NB4 (cell line): ENCODE data around the gene RNASEL.

ENCODE experiments used
- DNase-seq: peaks from one replicate; pipeline ENCODE4 v3.0.0; 2010; ENCODE audit warnings: low read depth
- H3K4me3 ChIP-seq: one replicate; pipeline ENCODE4 v1.5.1; 2011; ENCODE audit warnings: mild to moderate bottlenecking, low read depth, low read length, moderate library complexity
- MAX ChIP-seq: IDR thresholded peaks from 2 replicates; pipeline ENCODE4 v1.6.1; 2011; ENCODE audit warnings: low read depth, low read length
- MYC ChIP-seq: IDR thresholded peaks from 2 replicates; pipeline ENCODE4 v1.6.1; 2011; ENCODE audit warnings: low read depth, low read length
- POLR2A ChIP-seq: IDR thresholded peaks from 2 replicates; pipeline ENCODE4 v1.6.1; 2011; ENCODE audit warnings: mild to moderate bottlenecking; ENCODE audit not compliant: insufficient read length; ENCODE audit errors: extremely low read depth
- TF ChIP-seq, protein P1 (sequence below): IDR thresholded peaks from one replicate; pipeline ENCODE4 v1.5.1; 2012; ENCODE audit warnings: low read depth, low read length

The RNASEL gene

DNA sequence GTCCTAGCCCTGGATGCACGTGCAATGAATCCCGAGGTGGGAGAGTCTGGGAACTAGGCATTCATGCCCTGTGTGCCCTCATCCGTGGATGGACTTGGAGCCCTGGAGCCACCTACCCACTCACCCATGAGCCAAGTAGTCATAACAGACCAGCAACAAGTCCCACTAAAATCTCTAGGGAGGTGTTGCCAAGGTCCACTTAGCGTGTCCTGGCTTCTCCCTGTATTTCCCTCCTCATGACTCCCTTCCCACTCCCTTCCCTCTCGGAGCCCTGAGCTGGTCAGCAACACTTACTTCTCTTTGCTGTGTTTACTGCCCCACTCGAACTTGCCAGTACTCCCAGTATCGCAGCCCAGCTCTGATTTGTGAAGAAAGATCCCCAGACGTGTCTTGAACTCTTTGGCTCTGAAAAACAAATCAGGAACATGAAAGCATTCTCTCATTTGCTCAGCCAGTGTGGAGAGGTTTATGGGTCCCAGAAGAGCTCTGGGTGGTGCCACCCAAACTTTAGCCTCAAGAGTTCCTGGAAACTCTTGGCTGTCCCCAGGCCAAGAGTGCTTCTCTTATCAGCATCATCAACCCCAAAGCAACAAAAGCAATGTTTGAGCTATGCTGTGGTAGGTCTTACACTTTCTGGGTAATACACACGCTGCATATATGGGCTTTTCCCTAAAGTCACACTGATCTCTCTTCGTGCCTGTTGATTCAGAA is 14.0 kb upstream of the RNASEL start:
- peak; percentile 61 for DNase-seq
- H3K4me3 ChIP-seq: peak overlapping the region; percentile 95
- TF ChIP-seq, protein P1, sequence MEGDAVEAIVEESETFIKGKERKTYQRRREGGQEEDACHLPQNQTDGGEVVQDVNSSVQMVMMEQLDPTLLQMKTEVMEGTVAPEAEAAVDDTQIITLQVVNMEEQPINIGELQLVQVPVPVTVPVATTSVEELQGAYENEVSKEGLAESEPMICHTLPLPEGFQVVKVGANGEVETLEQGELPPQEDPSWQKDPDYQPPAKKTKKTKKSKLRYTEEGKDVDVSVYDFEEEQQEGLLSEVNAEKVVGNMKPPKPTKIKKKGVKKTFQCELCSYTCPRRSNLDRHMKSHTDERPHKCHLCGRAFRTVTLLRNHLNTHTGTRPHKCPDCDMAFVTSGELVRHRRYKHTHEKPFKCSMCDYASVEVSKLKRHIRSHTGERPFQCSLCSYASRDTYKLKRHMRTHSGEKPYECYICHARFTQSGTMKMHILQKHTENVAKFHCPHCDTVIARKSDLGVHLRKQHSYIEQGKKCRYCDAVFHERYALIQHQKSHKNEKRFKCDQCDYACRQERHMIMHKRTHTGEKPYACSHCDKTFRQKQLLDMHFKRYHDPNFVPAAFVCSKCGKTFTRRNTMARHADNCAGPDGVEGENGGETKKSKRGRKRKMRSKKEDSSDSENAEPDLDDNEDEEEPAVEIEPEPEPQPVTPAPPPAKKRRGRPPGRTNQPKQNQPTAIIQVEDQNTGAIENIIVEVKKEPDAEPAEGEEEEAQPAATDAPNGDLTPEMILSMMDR: no peak
- no peak for TF ChIP-seq MAX
- TF ChIP-seq MYC: no peak
- TF ChIP-seq POLR2A: no peak

- no peak for DNase-seq
- TF ChIP-seq POLR2A (no peak), MYC (no peak), MAX (no peak)
- TF ChIP-seq, protein P1: no peak
- peak overlapping the region; percentile 95 for H3K4me3 ChIP-seq
These were observed 12.9 kb upstream of the RNASEL start for GRCh38 chr1:182601913-182602312.

DNA sequence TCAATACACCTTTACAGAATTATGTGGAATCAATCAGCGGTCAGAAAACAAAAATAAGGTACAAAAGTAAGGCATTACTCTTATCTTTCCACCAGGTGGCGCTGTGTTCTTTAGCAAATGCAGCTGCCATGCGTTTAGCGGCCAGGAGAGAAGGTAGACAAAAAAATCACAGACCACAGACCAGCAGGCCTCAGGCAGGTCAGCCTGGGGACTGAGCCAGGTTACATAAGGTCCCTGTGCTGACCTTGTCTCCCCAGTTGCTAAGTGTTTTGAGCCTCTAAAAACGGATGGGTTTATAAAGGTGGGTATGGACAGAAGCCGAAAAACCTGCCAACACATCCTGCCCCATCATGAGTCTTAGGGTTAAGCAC is 12.3 kb upstream of the RNASEL start:
- H3K4me3 ChIP-seq: peak overlapping the region; percentile 95
- TF ChIP-seq MAX (peak; percentile 90), MYC (peak; percentile 90), POLR2A (no peak)
- TF ChIP-seq, protein P1: peak; percentile 52
- DNase-seq: peak; percentile 86

DNA sequence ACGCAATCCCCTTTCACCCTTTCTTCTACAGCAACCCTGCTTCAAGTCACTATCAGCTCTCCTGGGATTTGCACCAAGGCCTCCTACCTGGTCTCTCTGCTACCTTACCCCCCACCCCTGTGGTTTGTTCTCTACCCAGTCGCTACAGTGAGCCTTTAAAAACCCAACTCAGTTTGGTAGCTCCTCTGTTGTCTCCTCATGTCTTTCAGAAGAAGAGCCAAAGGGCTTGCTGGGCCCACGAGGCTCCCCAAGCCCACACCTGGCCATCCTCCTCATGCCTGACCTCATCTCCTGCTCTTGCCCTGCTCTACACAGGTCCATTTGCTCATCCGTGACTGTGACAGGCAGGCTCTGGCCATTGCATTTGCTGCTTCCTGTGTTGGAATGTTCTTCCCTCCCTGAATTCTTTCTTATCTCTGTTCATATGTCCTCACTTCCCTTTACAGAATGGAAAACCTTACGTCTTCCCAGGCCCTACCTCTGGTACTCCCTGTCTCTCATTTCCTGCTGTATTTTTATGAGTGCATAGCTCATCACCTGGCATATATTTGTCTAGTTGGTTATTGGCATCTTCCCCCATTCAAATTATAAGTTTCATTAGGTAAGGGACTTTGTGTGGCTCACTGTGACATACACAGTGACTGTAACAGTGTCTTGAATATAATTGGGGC is 11.8 kb upstream of the RNASEL start:
- TF ChIP-seq, protein P1: no peak
- TF ChIP-seq MAX (no peak), POLR2A (no peak), MYC (no peak)
- peak overlapping the region; percentile 95 for H3K4me3 ChIP-seq

DNA sequence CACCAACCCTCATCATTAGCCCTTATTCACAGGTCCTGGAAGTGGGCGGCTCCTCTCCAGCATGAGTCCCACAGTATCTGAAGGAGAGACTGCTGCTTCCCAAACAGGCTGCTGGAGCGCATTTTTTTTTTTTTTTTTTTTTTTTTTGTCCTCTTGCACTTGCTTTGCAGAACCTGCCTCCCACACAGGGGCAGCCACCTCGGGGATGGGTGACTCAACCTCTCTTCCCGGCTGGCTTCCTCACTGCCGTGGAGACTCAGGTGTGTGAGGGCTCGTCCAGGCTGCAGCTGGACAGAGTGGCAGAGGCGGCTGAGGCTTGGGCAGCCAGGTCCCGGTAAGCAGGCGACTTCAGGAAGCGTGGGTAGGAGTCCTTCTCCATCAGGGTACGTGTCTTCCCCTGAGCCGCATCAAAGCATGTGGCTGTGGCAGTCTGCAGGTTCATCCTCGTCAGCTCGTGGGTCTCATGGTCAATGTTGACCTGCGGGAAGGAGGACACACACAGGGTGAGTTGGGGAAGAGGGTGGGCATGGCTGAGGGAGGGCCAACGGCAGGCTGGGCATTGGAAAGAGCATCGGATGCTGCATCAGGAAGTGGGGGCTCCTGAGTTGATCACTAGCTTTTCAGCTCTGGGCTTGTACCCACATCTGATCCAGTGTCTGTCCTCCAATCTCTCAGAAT is 11.1 kb upstream of the RNASEL start:
- no peak for TF ChIP-seq MAX
- TF ChIP-seq MYC: no peak
- TF ChIP-seq POLR2A: no peak
- TF ChIP-seq, protein P1: no peak
- H3K4me3 ChIP-seq: peak overlapping the region; percentile 95

More for the DNA sequence above, 11.8 kb upstream of the RNASEL start:
- no peak for DNase-seq

More for the DNA sequence above, 11.1 kb upstream of the RNASEL start:
- no peak for DNase-seq
